ENCODE measurements around the gene STRN3.

GRCh38 chr14:30921788-30922187, 104.4 kb downstream of the STRN3 start:
- TF ChIP-seq POLR2A (IDR thresholded peaks at IDR 0.05) (no peak), CTCF (IDR thresholded peaks at IDR 0.05) (no peak)
